NCI-H2081 (cell line): ENCODE measurements around the gene PLA1A.
"Not testable (repeated sequence)": the region's sequence is repeated elsewhere in the genome, so short reads cannot be mapped to it uniquely, and the experiment has no call there.

Experiments
- DNase-seq, 2 experiments: peaks; one replicate each; lab custom pipeline; 2025; lab: John Stamatoyannopoulos, UW

The PLA1A gene

GRCh38 chr3:119597548-119598288 is at the start of gene PLA1A:
Gene PLA1A (plus strand): TSS chr3:119597885. CDS start chr3:119597914, 29 bp downstream.
- DNase-seq = no peak

GRCh38 chr3:119548341-119548740 is 49.3 kb upstream of the PLA1A start:
- DNase-seq = no peak

DNA sequence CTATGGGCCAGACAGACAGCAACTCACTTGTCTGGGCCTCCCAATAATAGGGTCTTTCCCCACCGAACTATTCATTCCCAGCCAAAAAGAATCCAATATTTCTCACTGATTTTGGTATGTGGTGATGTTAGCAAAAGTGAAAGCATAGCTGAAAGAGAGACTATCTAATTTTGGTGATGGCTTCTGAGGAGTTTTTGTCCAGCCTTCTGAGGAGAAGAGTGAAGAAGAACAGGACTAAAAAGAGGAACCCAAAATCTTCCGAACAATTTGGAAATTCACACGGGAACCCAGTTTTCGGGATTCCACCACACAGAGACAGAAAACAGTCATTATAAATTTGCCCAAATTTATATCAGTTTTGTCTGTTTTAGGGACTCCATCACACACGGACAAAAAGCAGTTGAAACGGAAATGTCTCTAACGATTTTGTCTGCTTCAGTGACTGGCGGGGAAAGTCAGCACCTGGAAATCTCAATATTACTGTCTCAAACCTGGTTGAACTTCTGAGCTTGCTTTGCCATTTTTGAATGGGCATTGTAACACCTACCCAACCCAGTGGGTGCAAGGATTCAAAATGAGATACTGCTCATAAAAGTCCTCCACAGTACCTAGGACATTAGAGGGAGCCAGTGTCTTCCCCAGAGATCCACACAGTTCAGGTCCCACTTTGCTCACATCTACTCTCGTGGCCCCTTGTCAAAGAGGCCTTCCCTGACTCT is 47.3 kb upstream of the PLA1A start:
- DNase-seq = no peak

- DNase-seq = no peak
These were observed 46.1 kb upstream of the PLA1A start for GRCh38 chr3:119551598-119551997.

DNA sequence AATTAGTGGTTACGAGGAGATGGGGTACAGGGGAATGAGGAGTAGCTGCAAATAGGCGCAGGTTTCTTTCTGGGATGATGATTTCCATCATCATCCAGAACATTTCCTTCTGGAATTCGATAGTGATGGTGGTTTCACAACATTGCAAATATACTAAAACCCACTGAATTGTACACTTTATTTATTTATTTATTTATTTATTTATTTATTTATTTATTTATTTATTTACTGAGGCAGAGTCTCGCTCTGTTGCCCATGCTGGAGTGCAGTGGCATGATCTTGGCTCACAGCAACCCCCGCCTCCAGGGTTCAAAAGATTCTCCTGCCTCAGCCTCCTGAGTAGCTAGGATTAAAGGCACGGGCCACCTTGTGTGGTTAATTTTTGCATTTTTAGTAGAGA is 44.8 kb upstream of the PLA1A start:
- DNase-seq = not testable (repeated sequence)

- no peak for DNase-seq
These were observed 43.8 kb upstream of the PLA1A start for GRCh38 chr3:119553823-119554415.

- DNase-seq = no peak
These were observed 42.4 kb upstream of the PLA1A start for GRCh38 chr3:119555309-119555735.

GRCh38 chr3:119555929-119556328 is 41.8 kb upstream of the PLA1A start:
- DNase-seq = no peak

GRCh38 chr3:119557192-119557876 is 40.4 kb upstream of the PLA1A start:
- no peak for DNase-seq

- DNase-seq = no peak
These were observed 39.8 kb upstream of the PLA1A start for GRCh38 chr3:119557877-119558269.

DNA sequence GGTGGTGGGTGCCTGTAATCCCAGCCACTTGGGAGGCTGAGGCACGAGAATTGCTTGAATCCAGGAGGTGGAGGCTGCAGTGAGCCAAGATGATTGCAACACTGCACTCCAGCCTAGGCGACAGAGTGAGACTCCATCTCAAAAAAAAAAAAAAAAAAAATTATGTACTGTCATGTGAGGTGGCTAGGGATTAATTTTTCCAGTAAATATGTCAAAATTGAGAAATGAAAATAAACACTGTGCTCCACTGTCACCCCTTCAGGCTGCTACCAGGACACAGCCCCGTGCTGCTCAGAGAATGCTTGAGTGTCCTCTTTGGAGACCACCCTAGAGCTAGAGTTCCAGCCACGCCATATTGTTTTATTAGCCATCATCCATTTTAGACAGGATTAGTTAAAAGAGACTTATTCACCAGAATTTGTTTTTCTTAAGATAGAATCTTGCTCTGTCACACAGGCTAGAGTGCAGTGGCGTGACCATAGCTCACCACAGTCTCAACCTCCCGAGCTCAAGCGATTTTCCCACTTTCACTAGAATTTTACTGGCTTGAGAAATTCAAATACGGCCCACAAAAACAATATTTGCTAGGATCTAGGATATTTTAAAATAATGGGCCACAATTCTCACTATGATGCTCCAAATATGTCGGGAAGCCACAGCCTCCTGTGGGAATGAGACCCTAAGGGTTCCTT is 38.9 kb upstream of the PLA1A start:
- no peak for DNase-seq

GRCh38 chr3:119559441-119559963 is 38.2 kb upstream of the PLA1A start, which contains the start of gene CD80:
Gene CD80 (minus strand): TSS chr3:119559614. CDS start chr3:119557728, 1,886 bp downstream.
- no peak for DNase-seq

- DNase-seq = no peak
These were observed 37.5 kb upstream of the PLA1A start for GRCh38 chr3:119560160-119560559.

- no peak for DNase-seq
These were observed 35.3 kb upstream of the PLA1A start for GRCh38 chr3:119562307-119562961.

- not testable (repeated sequence) for DNase-seq
These were observed 34.4 kb upstream of the PLA1A start for GRCh38 chr3:119563334-119563733.

- DNase-seq = no peak
These were observed 28.5 kb upstream of the PLA1A start for GRCh38 chr3:119569156-119569555.

DNA sequence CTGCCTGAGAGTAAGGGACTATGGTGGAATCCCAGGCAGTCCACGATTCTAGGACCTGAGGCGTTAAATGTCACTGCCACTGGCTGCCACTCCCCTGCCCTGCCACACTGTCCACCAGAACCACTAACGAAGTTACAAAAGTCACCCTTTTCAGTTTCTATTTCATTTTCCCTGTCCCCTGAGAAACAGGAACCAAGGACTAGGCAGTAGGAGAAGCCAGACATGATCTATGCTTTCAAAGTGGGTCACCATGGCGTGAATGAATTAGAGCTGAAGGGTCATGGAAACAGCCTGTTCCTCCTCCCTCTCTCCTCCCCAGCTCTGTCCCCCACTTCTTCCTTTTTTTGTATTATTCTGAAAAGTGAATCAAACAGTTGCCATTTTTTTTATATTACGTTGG is 27.5 kb upstream of the PLA1A start:
- no peak for DNase-seq

DNA sequence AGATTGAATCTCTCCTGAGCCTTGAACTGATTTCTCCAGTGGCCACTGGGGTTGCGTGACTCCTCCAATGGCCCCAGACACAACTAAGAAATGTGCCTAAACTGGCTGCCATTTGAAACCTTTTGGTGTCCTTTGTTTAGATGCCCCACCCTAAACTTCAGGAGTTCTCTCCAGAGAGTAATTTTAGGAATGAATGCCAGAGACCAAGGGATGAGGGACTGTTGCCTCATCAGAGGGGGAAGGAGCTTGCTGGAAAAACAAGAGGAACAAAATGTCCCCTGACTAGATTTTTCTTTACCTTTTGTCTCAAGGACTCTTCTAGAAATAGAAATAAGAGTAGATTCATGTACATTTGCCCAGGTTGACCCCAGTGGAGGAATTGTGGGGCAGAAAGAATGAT is 26.5 kb upstream of the PLA1A start:
- no peak for DNase-seq

GRCh38 chr3:119571688-119572087 is 26.0 kb upstream of the PLA1A start:
- DNase-seq = no peak

DNA sequence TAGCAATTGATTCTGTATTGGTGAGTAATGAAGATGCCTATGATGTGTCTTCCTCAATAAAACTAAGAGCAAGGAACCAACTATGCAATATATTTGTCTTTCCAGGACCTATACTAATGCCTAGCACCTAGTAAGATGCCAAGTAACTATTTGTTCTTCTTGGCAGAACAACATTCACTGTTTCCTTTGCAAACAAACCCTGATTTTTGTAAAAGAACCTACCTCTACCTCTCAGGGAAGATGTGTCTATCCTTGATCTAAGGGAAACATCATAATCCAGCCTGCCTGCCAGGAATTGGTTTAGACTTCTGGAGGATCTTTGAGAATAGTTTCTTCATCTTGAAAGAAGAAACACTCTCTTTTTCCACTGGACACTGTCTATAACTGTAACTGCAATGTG is 22.2 kb upstream of the PLA1A start:
- no peak for DNase-seq
